Heart left ventricle (tissue), 13 donors: ENCODE measurements around the gene RNU1-4.
"Not testable (repeated sequence)": the region's sequence is repeated elsewhere in the genome, so short reads cannot be mapped to it uniquely, and the experiment has no call there.

ENCODE experiments used
- CTCF ChIP-seq, 12 donors: fragments of 200-600 bp; sonication (generic) in 4 of 12; IDR thresholded peaks; one replicate each; pipeline versions ENCODE4 v1.5.0 to v1.8.0; 2018 to 2022; ENCODE audit warnings: antibody characterized with exemption in 12 of 12, mild to moderate bottlenecking in 5 of 12
- POLR2A ChIP-seq, 2 donors: fragments of 450-650 bp; IDR thresholded peaks; one replicate each; pipeline ENCODE4 v1.6.1; 2017; ENCODE audit warnings: antibody characterized with exemption in 2 of 2, mild to moderate bottlenecking in 2 of 2, moderate library complexity in 2 of 2
- donor health status: ischemic (EF 13 %, LVEDD 7.1; RV severe dilation, severe dysfunction).
- donor health status: DM: no; HTN: yes; CAD: no.
- donor health status: DM: no; HTN: no; CAD: no.
- donor health status: ischemic (EF 25% LVEDD 6.9; RV normal size, moderate dysfunction).
- donor health status: ischemic (EF 25% LVEDD 5.7; RV mildly dilated, moderate dysfunction).
- donor health status: ischemic (EF 35%, LVEDD 5.7; RV mildly dilated, moderate dysfunction).
- donor health status: nonischemic (EF 11% LVEDD 7.7; RV severe dilation, severe dysfunction).
- donor health status: DM: yes; HTN: yes; CAD: no.
- donor health status: PGD.
- donor health status: ischemic (EF 29% LVEDD 5.4; RV normal size, mild dysfunction).
- donor health status: nonischemic (EF 23%, LVEDD 6.1; RV moderate dilation, normal function).

DNA sequence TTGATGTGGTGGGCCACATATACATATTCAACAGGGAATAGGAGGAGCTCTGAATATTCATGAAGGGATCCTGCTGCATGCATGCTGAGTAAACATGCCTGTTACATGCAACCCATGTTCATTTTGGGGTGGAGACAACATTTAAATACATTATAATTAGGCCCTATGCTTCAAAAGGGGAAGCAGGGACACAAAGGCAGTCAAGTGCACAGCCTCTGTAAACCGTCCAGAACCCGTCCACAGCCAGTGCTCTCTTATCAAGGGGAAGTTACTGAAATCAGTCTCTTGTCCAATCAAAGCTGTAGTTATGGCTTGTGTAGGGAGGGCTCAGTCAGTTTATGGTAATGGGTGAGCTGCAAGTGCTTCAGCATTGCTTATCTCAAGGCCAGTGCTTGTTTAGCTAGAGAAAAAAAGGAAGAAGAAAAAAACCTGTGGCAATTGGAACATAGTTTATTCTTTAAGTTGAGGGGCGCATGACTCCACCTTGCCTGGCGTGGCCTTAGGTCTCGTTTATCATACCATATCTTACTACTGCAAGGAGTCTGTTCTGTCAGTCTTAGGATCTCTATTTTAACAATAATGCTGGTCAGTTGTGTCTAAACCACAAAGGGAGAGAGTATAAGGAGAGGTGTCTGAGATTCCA is 7.9 kb upstream of the RNU1-4 start:
- not testable (repeated sequence) for TF ChIP-seq CTCF, POLR2A (IDR thresholded peaks at IDR 0.05)
